ENCODE measurements around the gene DNAH17. TPM values are rescaled to one million over a fixed set of nuclear protein-coding genes. Genes with fewer than 3 reads are reported as not detected.
A peak's percentile ranks its signal among the peaks of the same experiment; 100 is the strongest.

DNAH17 gene
- total RNA-seq, 1 donor from 2014 or later, result not detected

DNA sequence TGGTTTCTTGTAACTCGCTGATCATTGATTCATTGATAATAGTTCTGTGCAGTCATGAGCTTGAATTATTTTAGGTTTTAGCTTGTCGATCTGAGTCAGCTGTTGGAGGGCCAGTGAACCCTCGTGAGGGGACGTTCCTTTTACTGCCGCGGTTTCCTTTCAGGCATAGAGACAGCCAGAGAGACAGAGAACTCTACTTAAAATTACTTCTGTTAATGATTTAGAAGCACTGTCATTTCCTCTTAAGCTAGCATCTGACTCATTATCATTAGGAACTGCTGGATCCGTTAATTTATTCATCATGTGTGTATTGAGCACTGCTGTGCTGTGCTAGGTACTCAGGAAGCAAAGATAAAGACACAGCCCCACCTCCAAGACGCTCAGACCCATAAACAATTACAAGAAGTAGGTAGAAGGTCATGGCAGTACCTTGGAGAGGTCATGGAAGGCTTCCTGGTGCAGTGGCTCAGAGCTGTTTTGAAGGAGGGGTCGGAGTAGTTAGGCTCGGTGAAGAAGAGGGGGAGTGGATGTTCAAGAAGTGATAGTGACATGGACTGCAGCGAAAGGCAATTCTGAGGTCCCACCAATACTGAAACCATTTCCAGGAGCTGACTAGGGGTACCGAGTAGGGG, 195.5 kb downstream of the DNAH17 start:
- DNase-seq (ENCODE audit: low read depth), result peak; percentile 96
- TF ChIP-seq, protein P1, sequence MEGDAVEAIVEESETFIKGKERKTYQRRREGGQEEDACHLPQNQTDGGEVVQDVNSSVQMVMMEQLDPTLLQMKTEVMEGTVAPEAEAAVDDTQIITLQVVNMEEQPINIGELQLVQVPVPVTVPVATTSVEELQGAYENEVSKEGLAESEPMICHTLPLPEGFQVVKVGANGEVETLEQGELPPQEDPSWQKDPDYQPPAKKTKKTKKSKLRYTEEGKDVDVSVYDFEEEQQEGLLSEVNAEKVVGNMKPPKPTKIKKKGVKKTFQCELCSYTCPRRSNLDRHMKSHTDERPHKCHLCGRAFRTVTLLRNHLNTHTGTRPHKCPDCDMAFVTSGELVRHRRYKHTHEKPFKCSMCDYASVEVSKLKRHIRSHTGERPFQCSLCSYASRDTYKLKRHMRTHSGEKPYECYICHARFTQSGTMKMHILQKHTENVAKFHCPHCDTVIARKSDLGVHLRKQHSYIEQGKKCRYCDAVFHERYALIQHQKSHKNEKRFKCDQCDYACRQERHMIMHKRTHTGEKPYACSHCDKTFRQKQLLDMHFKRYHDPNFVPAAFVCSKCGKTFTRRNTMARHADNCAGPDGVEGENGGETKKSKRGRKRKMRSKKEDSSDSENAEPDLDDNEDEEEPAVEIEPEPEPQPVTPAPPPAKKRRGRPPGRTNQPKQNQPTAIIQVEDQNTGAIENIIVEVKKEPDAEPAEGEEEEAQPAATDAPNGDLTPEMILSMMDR (conservative IDR thresholded peaks at IDR 0.05; ENCODE audit: low read depth, low read length), result no peak
- H3K4me3 ChIP-seq (ENCODE audit: low read depth, low read length), result peak overlapping the region; percentile 21

DNA sequence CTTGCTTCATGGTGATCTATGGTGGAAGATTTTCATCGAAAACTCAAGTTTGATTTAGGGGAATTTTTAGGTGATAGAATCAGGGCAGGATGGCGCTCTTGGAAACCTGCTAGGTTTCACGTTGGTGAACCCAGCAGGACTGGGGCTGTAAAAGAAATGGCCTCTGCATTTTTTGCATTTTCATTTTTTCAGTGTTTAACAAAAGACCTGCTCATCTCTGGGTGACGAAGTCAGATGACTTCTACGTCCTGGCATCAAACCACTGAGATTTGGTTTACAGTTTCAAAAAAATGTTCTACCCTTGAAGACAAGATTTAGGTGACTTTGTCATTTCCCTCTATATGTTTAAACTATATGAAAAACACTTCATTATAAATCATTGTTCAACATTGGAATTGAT, 196.8 kb downstream of the DNAH17 start:
- H3K4me3 ChIP-seq (ENCODE audit: low read depth, low read length), result no peak overlapping the region
- TF ChIP-seq, protein P1 (conservative IDR thresholded peaks at IDR 0.05; ENCODE audit: low read depth, low read length), result no peak
- no peak for DNase-seq (ENCODE audit: low read depth)

DNA sequence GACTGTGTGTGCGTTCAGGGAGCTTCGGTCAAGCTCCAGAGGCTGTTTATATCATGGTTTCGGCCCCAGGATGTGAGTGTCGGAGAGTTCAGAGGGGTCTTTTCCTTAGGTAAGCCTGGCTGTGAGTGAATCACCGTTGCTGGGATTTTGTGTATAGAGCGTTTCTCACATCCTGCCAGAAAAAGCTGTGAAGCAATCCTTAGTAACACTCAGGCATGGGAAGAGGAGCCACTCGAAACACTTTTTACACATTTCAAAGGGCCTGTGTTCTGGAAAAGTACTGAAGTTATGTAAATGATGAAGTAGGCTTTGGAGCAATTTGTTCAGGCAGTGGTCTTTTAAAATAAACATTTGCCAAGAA, 198.1 kb downstream of the DNAH17 start:
- TF ChIP-seq, protein P1 (conservative IDR thresholded peaks at IDR 0.05; ENCODE audit: low read depth, low read length), result no peak
- no peak for DNase-seq (ENCODE audit: low read depth)

DNA sequence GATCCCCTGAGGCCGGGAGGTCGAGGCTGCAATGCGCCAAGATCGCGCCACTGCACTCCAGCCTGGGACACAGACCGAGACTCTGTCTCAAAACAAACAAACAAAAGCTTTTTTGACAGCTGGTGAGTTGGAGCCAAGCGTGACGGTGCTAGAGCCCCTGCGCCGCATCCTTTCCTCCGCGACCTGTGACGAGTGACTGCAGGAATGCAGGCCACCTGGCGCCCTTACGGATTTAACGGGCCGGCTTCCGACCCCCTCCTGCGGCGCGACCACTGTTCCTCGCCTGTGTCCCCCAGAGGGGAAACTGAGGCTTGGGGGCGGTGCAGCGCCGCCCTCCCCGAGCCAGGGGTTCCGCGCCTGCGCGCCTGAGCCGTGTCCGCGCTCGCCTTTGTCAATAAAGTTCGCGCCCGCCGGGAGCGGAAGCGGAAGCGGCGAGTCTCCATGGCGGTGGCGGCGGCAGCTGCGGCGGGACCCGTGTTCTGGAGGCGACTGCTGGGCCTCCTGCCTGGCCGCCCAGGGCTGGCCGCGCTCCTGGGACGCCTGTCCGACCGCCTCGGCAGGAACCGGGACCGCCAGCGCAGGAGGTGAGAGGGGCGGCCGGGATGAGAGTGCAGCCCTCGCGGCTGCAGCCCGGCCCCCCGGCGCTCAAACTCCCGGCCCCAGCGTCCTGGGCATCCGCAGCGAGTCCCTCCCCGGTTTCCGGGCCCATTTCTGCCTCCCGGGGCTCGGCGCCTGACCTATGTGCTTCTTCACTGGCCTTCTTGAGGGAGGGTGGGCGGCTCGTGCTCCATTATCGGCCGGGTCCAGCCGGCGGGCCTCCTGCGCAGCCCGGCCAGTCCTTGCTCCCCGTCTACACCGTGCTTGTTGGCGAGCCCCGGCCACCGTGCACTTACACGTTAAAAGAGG, 198.7 kb downstream of the DNAH17 start, which contains the start of gene PGS1:
Gene PGS1, plus strand, starts transcription at position 425 of the 906 bp plus-strand sequence. Its CDS starts 17 bp downstream, at position 442.
- TF ChIP-seq, protein P1 (conservative IDR thresholded peaks at IDR 0.05; ENCODE audit: low read depth, low read length), result no peak
- peak within 1 kb of the TSS; percentile 82 for H3K4me3 ChIP-seq (ENCODE audit: low read depth, low read length)
- no peak for DNase-seq (ENCODE audit: low read depth)

More for the DNA sequence above, 198.1 kb downstream of the DNAH17 start:
- peak overlapping the region; percentile 82 for H3K4me3 ChIP-seq (ENCODE audit: low read depth, low read length)

DNA sequence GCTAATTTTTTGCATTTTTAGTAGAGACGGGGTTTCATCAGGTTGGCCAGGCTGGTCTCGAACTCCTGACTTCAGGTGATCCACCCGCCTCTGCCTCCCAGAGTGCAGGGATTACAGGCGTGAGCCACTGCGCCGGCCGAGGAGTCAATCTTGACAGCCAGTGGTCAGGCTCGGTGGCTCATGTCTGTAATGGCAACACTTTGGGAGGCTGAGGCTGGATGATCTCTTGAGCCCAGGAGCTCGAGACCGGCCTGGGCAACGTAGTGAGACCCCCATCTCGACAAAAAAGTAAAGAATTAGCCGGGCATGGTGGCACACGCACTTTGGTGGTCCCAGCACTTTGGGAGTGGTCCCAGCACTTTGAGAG, 199.4 kb downstream of the DNAH17 start:
- H3K4me3 ChIP-seq (ENCODE audit: low read depth, low read length), result peak overlapping the region; percentile 82
- TF ChIP-seq, protein P1 (conservative IDR thresholded peaks at IDR 0.05; ENCODE audit: low read depth, low read length), result no peak
- DNase-seq (ENCODE audit: low read depth), result no peak

DNA sequence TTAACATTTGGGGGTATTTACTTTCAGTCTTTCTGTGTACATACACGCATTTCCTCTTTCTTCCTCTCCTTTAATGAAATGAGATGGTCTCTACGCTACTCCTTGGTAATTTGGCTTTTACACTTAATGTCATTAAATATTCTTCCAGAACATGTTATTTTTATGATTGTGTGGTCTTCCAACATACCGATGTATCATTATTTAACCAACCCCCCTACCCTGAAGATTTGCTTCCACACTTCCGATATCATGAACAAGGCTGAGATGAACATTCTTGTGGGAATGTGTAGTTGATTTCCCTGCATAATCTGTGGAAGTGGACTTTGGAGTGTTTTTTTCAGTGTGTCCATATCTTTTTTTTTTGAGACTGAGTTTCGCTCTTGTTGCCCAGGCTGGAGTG, 201.0 kb downstream of the DNAH17 start:
- DNase-seq (ENCODE audit: low read depth), result no peak
- TF ChIP-seq, protein P1 (conservative IDR thresholded peaks at IDR 0.05; ENCODE audit: low read depth, low read length), result no peak
- no peak overlapping the region for H3K4me3 ChIP-seq (ENCODE audit: low read depth, low read length)
